Effector memory CD4-positive, alpha-beta T cell (primary cell): ENCODE results near the gene PCDH9.

ENCODE experiments used
- DNase-seq, 3 donors: peaks; one replicate each; pipeline ENCODE4 v3.0.0-alpha.2; 2020
- H3K27ac ChIP-seq: 2 replicates; pipeline ENCODE4 v1.7.0; 2013; ENCODE audit warnings: mild to moderate bottlenecking, low read length, moderate library complexity; ENCODE audit not compliant: insufficient read depth, poor library complexity, severe bottlenecking
- H3K27me3 ChIP-seq: replicated peaks from 2 replicates; pipeline ENCODE4 v1.7.0; 2013; ENCODE audit warnings: mild to moderate bottlenecking, low read length; ENCODE audit not compliant: insufficient read depth, control insufficient read depth, poor library complexity, severe bottlenecking
- H3K36me3 ChIP-seq: 2 replicates; pipeline ENCODE4 v1.7.0; 2013; ENCODE audit warnings: mild to moderate bottlenecking, low read length, moderate library complexity; ENCODE audit not compliant: control insufficient read depth, insufficient read depth
- H3K4me1 ChIP-seq: 2 replicates; pipeline ENCODE4 v1.7.0; 2013; ENCODE audit warnings: low read length, mild to moderate bottlenecking; ENCODE audit not compliant: control insufficient read depth, insufficient read depth, poor library complexity, severe bottlenecking
- H3K4me3 ChIP-seq: 2 replicates; pipeline ENCODE4 v1.7.0; 2013; ENCODE audit warnings: low read length, low read depth, mild to moderate bottlenecking; ENCODE audit not compliant: insufficient read depth, poor library complexity, severe bottlenecking
- H3K9me3 ChIP-seq: 2 replicates; pipeline ENCODE4 v1.7.0; 2013; ENCODE audit warnings: mild to moderate bottlenecking, low read length, moderate library complexity; ENCODE audit not compliant: control insufficient read depth

PCDH9 gene

DNA sequence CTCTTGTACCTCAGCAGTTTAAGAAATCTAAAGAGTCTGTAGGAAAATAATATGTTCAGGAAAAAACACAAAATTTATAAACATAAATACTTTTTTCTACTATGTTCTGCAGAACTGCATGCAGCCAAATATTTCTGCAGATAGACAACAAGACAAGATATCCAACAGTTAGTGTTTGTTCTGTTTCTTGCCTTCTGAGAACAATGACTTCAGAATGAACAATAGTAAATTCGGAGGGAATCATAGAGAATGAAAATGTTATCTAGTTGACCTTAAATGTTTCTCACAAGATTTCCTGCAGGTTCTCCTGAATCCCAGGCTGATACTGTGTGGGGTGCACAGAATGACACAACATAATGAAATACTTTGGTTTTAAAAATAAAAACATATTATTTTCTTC lies 180.4 kb downstream of the PCDH9 start:
- no peak overlapping the region for H3K27ac ChIP-seq
- H3K27me3 ChIP-seq = no peaks in the 10 kb centered on the region
- no peak for DNase-seq
- no peak overlapping the region for H3K4me3 ChIP-seq
- no peaks in the 10 kb centered on the region for H3K36me3 ChIP-seq
- H3K4me1 ChIP-seq = no peaks in the 10 kb centered on the region
- no peaks in the 10 kb centered on the region for H3K9me3 ChIP-seq

DNA sequence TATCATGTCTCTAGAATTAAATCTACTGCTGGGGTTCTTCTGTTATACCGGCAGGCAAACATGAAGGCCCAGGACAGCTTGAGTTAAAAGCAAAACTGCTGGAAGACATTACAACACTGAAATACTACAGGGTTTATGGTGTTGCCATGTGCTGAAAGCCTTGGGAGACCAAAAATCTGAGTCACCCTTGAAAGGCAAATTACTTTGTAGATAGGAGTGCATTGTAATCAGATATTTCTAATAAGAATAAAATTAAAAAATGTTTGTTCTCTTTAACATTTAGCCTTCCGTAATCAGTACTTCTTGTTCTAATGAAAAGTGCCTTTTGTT lies 181.3 kb downstream of the PCDH9 start:
- no peaks in the 10 kb centered on the region for H3K27me3 ChIP-seq
- no peak overlapping the region for H3K4me3 ChIP-seq
- no peaks in the 10 kb centered on the region for H3K4me1 ChIP-seq
- no peaks in the 10 kb centered on the region for H3K36me3 ChIP-seq
- no peaks in the 10 kb centered on the region for H3K9me3 ChIP-seq
- DNase-seq = no peak
- H3K27ac ChIP-seq = no peak overlapping the region

DNA sequence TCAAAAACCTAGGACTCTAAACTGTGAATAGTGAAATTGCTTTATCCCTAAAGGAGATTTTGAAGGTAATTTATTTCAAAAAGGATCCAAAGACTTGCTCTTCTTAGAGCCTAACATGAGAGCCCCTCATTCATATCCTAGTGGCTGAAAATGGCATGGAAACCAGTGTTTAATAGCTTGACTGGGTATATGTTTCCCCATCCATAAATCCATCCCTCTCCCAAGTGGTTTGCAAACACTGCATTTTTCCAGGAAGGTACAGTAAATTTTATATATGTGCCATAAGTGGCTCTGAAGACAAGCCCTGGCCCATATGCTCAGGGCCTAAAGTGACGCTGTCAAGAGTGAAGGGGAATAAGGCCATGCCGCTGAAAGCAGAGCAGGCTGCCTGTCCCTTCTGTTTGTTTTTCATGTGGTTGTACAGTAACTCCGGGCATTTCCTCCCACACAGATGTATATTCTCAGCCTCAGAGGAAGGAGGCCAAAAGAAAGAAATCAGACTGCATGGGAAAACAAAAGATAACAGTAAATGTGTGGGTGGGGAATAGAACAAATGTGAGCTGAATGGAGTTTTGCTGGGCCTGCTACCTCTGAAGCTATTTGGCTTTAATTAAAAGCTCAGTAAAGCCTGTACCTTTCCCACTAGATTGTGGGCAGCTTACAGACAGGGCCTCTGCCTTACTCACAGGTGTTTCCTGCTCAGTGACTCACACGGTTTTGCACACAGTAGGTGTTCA lies 181.9 kb downstream of the PCDH9 start:
- H3K4me3 ChIP-seq = no peak overlapping the region
- no peak overlapping the region for H3K27ac ChIP-seq
- DNase-seq = no peak
- H3K36me3 ChIP-seq = no peaks in the 10 kb centered on the region
- H3K27me3 ChIP-seq = no peaks in the 10 kb centered on the region
- H3K9me3 ChIP-seq = no peaks in the 10 kb centered on the region
- no peaks in the 10 kb centered on the region for H3K4me1 ChIP-seq

DNA sequence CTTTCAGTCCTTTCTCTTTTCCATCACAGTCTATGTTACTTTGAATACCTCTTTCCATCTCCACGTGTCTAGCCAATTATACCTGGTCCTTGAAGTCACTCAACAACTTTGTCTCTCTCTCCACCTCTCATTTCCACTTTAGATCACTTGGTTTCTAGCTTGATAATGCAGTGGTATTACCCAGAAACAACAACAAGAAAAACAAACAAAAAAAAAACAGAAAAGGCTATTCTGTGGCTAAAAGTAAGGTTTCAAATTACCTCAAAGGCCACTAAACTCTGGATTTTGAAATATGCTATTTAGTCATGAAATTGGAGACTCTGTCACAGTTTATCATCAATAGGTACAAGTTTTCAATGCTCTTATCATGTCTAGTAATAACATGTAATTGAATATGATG lies 184.8 kb downstream of the PCDH9 start:
- no peaks in the 10 kb centered on the region for H3K27me3 ChIP-seq
- no peaks in the 10 kb centered on the region for H3K4me1 ChIP-seq
- no peak for DNase-seq
- H3K36me3 ChIP-seq = no peaks in the 10 kb centered on the region
- no peak overlapping the region for H3K4me3 ChIP-seq
- H3K9me3 ChIP-seq = no peaks in the 10 kb centered on the region
- no peak overlapping the region for H3K27ac ChIP-seq

DNA sequence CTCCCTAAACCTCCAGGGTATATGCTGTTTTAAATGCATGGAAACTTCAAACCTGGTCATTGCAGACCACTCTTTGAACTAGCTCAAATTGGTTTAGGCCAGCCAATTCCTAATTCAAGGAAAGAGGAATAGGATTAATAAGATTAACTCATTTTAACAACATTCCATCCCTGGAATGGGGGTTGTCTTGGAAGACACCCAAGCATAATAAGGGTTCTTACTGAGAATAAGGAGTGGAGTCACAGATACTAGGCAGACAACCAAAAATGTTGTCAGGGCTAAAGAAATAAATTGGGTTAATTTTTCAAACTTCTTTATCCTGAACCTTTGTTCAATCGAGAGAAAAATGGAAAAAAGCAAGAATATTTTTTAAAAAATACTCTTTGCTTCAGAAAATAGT lies 186.2 kb downstream of the PCDH9 start:
- Histone ChIP-seq H3K4me1 (no peaks in the 10 kb centered on the region), H3K9me3 (no peaks in the 10 kb centered on the region), H3K27me3 (no peaks in the 10 kb centered on the region), H3K36me3 (no peaks in the 10 kb centered on the region), H3K4me3 (no peak overlapping the region), H3K27ac (no peak overlapping the region)
- no peak for DNase-seq

DNA sequence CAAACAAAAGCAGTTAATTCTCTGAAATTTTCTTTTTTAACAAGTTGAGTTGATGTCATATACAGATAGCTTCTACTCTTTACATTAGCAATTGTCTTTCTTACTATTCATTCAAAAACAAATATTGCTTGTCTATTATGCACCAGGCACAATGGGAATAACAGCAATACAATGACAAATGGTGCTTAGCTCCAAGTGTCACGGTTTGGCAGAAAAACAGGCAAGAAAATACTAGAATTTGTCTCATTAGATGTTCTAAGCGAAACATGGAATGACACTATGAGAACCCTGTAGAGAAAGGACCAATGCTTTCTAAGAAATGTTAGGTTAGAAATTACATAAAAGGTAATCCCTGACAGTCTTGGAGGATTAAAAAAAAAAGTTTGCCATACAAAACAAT lies 187.6 kb downstream of the PCDH9 start:
- DNase-seq = no peak
- Histone ChIP-seq H3K27ac (no peak overlapping the region), H3K9me3 (no peaks in the 10 kb centered on the region), H3K4me3 (no peak overlapping the region), H3K36me3 (no peaks in the 10 kb centered on the region), H3K4me1 (no peaks in the 10 kb centered on the region), H3K27me3 (no peaks in the 10 kb centered on the region)

DNA sequence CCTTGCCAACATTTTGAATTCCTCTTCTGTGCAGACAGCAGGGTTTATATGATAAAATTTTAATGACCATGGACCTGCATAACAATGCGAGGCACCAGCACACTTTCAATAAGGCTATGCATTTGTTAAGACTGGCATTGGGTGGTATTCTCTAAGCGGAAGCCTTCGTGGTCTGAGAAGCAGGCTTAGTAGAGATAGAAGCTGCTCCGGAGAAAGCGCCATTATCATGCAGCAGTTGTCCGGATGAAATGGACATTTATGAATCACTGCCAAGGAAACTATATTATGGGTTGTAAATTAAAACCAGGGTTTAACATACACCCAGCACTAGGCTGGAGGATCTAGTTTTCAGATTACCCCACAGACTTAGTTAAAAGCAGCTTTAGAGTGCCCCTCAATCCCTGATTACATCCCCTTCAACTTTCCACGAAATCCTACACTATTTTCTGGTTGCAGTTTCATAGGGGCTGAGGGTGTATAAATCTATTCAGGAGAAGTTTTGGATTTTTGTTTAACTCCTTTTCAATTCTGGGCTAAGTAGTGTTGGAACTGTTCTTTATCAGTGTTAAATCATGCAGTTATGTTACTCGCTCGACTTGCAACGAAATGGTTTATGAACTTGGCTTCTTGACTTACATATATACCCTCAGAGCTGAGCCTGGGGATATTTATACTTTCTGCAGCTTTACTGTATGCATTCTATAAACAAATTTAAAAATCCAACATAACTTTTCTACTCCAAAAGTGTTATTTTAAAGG lies 193.3 kb downstream of the PCDH9 start:
- no peaks in the 10 kb centered on the region for H3K36me3 ChIP-seq
- no peaks in the 10 kb centered on the region for H3K27me3 ChIP-seq
- no peak for DNase-seq
- H3K4me3 ChIP-seq = no peak overlapping the region
- no peak overlapping the region for H3K27ac ChIP-seq
- no peaks in the 10 kb centered on the region for H3K9me3 ChIP-seq
- no peaks in the 10 kb centered on the region for H3K4me1 ChIP-seq

DNA sequence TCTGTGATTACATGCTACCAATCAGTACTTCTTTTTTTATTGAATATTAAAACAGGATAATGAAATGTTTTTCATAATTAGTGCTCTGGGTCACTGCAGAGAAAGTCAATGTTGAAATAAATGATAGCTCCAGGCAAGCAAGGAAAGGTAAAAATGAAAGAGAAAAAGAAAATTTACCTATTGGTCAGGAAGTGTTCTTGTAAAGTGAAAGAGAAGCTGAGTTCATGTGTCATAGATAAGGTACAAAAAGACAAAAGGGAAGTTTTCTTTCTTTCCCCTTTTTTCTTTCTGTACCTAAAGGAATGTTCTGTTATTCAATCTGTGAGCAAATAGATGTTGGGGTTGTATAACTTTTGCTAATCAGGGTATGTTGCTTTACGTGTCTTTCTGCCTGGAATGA lies 197.0 kb downstream of the PCDH9 start:
- Histone ChIP-seq H3K27ac (no peak overlapping the region), H3K4me3 (no peak overlapping the region), H3K36me3 (no peaks in the 10 kb centered on the region), H3K9me3 (no peaks in the 10 kb centered on the region), H3K4me1 (no peaks in the 10 kb centered on the region), H3K27me3 (no peaks in the 10 kb centered on the region)
- DNase-seq = no peak

DNA sequence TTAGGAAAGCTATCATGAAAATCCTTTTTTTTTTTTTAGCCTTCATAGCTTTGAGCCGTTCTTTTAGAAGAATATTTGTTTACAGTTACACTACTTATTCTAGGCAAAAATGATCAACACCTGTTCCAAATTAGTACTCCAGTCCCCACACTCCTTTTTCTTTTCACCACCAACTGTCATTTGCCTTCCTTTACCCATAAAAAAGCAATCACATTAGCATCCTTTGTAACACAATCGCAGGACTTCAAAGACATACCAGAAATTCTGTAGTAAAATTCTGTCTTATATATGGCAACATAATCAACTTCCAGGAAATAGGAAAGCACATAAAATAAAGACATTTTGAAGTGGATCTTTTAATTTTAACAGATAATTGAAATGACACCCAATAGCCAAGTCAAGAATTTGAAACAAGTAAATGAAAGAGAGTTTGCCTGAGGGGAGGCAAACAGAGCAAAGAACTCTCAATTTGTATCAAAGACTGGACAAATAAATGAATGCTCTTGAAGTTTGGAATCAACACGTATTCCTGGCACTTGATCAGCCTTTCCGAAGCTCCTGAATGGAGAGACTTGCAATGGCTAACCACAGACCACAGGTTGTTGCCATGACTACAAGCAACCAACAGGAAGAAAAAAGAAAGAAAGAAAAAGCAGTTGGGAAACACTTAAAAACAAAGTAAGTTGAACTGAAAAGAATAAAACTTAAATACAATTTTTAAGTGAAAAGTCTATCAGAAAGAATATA lies 206.8 kb downstream of the PCDH9 start:
- Histone ChIP-seq H3K4me3 (no peak overlapping the region), H3K36me3 (no peaks in the 10 kb centered on the region), H3K4me1 (no peaks in the 10 kb centered on the region), H3K27ac (no peak overlapping the region), H3K27me3 (no peaks in the 10 kb centered on the region), H3K9me3 (no peaks in the 10 kb centered on the region)
- DNase-seq = no peak

DNA sequence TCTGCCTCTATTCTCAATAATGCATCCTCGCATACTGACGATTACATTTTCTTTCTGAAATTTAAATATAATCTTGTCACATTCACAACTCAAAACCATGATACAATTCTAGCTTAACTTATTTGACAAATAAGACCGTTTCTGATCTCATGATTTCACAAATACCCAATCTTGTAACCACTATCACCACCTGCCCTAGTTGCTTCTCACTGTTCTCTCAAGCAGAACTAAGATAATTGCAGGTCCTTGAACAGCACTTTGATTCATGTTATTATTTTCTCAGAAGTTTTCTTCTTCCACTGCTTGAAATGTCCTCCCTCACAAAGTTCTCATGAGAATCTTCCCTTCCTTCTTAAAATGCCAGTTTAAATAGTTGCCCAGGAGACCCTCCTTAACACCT lies 211.4 kb downstream of the PCDH9 start:
- no peaks in the 10 kb centered on the region for H3K9me3 ChIP-seq
- no peaks in the 10 kb centered on the region for H3K27me3 ChIP-seq
- DNase-seq = no peak
- H3K36me3 ChIP-seq = no peaks in the 10 kb centered on the region
- H3K4me1 ChIP-seq = no peaks in the 10 kb centered on the region
- H3K4me3 ChIP-seq = no peak overlapping the region
- H3K27ac ChIP-seq = no peak overlapping the region
